Panc1 (cell line): ENCODE results near the gene AP3S2. TPM values are rescaled to one million over a fixed set of nuclear protein-coding genes. Genes with fewer than 3 reads are reported as not detected.

Experiments used
- ATAC-seq: fragments of 200-7000 bp; cut with Tn5 transposase; 2 replicates; pipeline ENCODE4 v1.9.1; 2020; ENCODE audit warnings: mild to moderate bottlenecking, moderate library complexity
- BruUV-seq: library from RNA; stranded (reverse); fragments of 400-500 nt; replicated peaks from 2 replicates; lab custom pipeline; 2021; lab: Mats Ljungman, UMichigan
- CTCF ChIA-PET: fragments of 300-600 bp; sonication (Branson Sonifier 250); formaldehyde crosslinking; loops from one replicate; lab custom pipeline; 2022; ENCODE audit warnings: antibody characterized with exemption; lab: Charles Lee
- POLR2A ChIA-PET: fragments of 300-600 bp; sonication (Branson Sonifier 250); formaldehyde crosslinking; loops from one replicate; lab custom pipeline; 2022; ENCODE audit warnings: antibody characterized with exemption; lab: Charles Lee
- DNase-seq: peaks from one replicate; pipeline ENCODE4 v3.0.0-alpha.2; 2010; ENCODE audit warnings: low read depth, low spot score
- H3K27ac ChIP-seq: 2 replicates; pipeline ENCODE4 v1.5.1; 2011; ENCODE audit warnings: mild to moderate bottlenecking, low read length, inconsistent platforms
- H3K27me3 ChIP-seq: fragments of 200-500 bp; sonication (Bioruptor generic); 2 replicates; pipeline ENCODE4 v1.6.0; 2014; ENCODE audit warnings: low read length, inconsistent platforms; ENCODE audit not compliant: control insufficient read depth, insufficient read depth
- H3K36me3 ChIP-seq: fragments of 200-500 bp; sonication (Bioruptor generic); 2 replicates; pipeline ENCODE4 v1.5.1; 2014; ENCODE audit warnings: inconsistent platforms, mild to moderate bottlenecking, low read length, moderate library complexity; ENCODE audit not compliant: control insufficient read depth, insufficient read depth
- H3K4me1 ChIP-seq: 2 replicates; pipeline ENCODE4 v1.5.1; 2011; ENCODE audit warnings: inconsistent platforms, mild to moderate bottlenecking, low read length, moderate library complexity; ENCODE audit not compliant: control insufficient read depth, insufficient read depth
- H3K4me3 ChIP-seq, 2 experiments: 2 replicates each; pipeline ENCODE4 v1.5.1; 2011 to 2012; ENCODE audit warnings: low read depth in 2 of 2, low read length in 2 of 2, mild to moderate bottlenecking in 2 of 2, inconsistent platforms in 1 of 2, moderate library complexity in 1 of 2
- H3K9me3 ChIP-seq: fragments of 200-500 bp; sonication (Bioruptor generic); 2 replicates; pipeline ENCODE4 v1.5.1; 2014; ENCODE audit warnings: low read depth, mild to moderate bottlenecking, inconsistent platforms, low read length, moderate library complexity; ENCODE audit not compliant: control insufficient read depth, insufficient read depth
- CTCF ChIP-seq: fragments of 450-650 bp; IDR thresholded peaks from 2 replicates; pipeline ENCODE4 v1.5.1; 2017; ENCODE audit warnings: mild to moderate bottlenecking
- POLR2AphosphoS5 ChIP-seq: IDR thresholded peaks from 2 replicates; pipeline ENCODE4 v1.6.1; 2012; ENCODE audit warnings: mild to moderate bottlenecking, low read depth, low read length, moderate library complexity
- SIN3A ChIP-seq: IDR thresholded peaks from 2 replicates; pipeline ENCODE4 v1.6.1; 2012; ENCODE audit warnings: low read depth, mild to moderate bottlenecking, low read length, moderate library complexity, borderline replicate concordance; ENCODE audit not compliant: insufficient read depth
- TCF7L2 ChIP-seq: IDR thresholded peaks from 2 replicates; pipeline ENCODE4 v1.6.1; 2011; ENCODE audit warnings: mild to moderate bottlenecking, low read depth, low read length, inconsistent platforms
- in situ Hi-C: cut with HindIII; loops from 2 replicates; pipeline ENCODE4 v1.10.0; 2016; ENCODE audit warnings: low sequenced_read_pairs, low pct_unique_long_range_greater_than_20kb
- intact Hi-C: fragments of 100-400 bp; cut with micrococcal nuclease; formaldehyde crosslinking; loops from one replicate; pipeline ENCODE4 v1.10.0; 2022; ENCODE audit not compliant: unreplicated experiment
- total RNA-seq: library from RNA; stranded (reverse); gene quantifications from one replicate; pipeline ENCODE4 v1.2.1, GENCODE V29; 2021; ENCODE audit not compliant: unreplicated experiment
- TF ChIP-seq, protein P1 (sequence below), 2 experiments: IDR thresholded peaks; 2 replicates each; pipeline ENCODE4 v1.6.1; 2011 to 2012; ENCODE audit warnings: low read depth in 2 of 2, control low read depth in 1 of 2, low read length in 1 of 2, mild to moderate bottlenecking in 1 of 2, moderate library complexity in 1 of 2; ENCODE audit not compliant: insufficient read depth in 1 of 2

The AP3S2 gene
- total RNA-seq, 1 experiment from 2014 or later = 24.6 TPM

DNA sequence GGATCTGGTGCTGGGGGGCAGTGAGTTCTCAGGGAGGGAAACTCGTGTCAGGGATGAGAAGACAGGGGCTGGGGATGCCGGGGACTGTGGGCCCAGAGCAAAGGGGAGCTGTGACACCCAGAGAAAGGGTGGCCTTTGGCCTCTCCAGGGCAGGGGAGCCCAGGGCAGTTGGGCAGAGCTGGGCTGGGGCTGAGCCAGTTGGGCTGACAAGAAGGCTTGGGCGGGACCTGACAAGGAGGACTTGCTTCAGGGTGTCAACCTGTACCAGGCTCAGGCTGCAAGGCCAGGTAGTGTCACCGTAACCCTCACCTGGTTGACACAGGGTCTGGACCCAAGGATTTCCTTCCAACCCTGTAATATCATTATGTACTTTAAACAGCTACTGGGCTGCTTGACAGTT lies 66.0 kb downstream of the AP3S2 start:
- no peaks in the 10 kb centered on the region for H3K9me3 ChIP-seq
- DNase-seq (no peak), ATAC-seq (peak; percentile 16)
- ChIA-PET POLR2A (interaction anchor here (0.6 kb wide), 1 partner anchor 10 kb away, joined by 5 read pairs; no protein-coding TSS in a partner anchor), CTCF (no interaction called here)
- H3K4me1 ChIP-seq = peaks cover 48% of the 10 kb centered on the region
- TF ChIP-seq TCF7L2 = no peak
- TF ChIP-seq SIN3A = no peak
- TF ChIP-seq, protein P1, sequence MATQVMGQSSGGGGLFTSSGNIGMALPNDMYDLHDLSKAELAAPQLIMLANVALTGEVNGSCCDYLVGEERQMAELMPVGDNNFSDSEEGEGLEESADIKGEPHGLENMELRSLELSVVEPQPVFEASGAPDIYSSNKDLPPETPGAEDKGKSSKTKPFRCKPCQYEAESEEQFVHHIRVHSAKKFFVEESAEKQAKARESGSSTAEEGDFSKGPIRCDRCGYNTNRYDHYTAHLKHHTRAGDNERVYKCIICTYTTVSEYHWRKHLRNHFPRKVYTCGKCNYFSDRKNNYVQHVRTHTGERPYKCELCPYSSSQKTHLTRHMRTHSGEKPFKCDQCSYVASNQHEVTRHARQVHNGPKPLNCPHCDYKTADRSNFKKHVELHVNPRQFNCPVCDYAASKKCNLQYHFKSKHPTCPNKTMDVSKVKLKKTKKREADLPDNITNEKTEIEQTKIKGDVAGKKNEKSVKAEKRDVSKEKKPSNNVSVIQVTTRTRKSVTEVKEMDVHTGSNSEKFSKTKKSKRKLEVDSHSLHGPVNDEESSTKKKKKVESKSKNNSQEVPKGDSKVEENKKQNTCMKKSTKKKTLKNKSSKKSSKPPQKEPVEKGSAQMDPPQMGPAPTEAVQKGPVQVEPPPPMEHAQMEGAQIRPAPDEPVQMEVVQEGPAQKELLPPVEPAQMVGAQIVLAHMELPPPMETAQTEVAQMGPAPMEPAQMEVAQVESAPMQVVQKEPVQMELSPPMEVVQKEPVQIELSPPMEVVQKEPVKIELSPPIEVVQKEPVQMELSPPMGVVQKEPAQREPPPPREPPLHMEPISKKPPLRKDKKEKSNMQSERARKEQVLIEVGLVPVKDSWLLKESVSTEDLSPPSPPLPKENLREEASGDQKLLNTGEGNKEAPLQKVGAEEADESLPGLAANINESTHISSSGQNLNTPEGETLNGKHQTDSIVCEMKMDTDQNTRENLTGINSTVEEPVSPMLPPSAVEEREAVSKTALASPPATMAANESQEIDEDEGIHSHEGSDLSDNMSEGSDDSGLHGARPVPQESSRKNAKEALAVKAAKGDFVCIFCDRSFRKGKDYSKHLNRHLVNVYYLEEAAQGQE (IDR thresholded peaks at IDR 0.05; ENCODE audit: insufficient read depth in 1 of 2, low read depth in 2 of 2, low read length in 1 of 2) = no peak
- no peak for TF ChIP-seq CTCF
- no peak for TF ChIP-seq POLR2AphosphoS5
- H3K27me3 ChIP-seq = no peaks in the 10 kb centered on the region
- no TSS peak for BruUV-seq
- H3K4me3 ChIP-seq = no peak overlapping the region
- peak overlapping the region; percentile 84 for H3K27ac ChIP-seq
- in situ Hi-C loops (no loop called here), intact Hi-C loops (no loop called here)
- H3K36me3 ChIP-seq = no peaks in the 10 kb centered on the region

DNA sequence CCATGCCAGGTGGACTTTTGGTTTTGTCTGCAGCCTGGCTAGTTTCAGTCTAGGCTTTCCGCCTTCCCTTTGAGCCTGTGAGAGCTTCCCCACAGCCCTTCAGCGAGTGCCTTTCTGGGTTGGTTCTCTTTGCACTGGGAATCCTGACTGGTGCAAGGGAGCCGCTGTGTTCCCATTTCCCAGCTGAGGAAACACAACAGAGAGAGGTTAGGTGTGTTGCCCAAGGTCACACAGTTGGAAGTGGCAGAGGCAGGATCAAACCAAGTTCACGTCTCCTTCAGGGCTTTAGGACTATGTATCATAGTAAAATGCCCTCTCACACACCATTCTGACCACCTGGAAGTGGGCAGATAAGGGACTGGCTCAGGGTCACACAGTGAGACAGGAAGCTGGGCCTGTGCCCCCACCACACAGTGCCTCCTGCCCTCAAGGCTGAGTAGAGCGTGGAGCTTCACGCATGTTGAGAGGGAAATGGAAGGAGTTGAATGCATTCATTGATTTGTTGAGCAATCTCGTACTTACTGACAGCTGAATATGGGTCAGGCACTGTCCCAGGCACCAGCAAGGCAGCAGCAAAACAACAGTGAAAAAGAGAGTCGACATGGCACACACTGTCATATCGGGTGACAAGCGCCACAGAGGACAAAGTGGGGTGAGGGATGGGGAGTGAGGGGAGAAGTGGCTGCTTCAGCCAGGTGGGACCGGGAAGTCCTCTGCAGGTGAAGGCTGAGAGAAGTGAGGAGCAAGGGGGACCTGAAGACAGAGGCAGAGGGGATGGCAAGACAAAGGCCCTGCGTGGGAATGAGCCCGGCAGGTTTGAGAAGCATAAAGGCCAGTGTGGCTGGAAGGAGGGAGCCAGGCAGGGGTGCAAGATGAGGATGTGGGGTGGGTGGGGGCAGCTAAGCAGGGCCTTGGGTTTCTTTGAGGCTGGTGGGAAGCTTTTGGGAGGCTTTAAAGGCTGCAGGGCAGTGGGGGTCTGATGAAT lies 66.8 kb downstream of the AP3S2 start:
- ChIA-PET POLR2A (interaction anchor here (0.7 kb wide), 1 partner anchor 176 kb away, joined by 4 read pairs; no protein-coding TSS in a partner anchor), CTCF (no interaction called here)
- no peak for TF ChIP-seq CTCF
- TF ChIP-seq SIN3A = no peak
- no peak for TF ChIP-seq POLR2AphosphoS5
- no peak for TF ChIP-seq TCF7L2
- TF ChIP-seq, protein P1 (IDR thresholded peaks at IDR 0.05; ENCODE audit: insufficient read depth in 1 of 2, low read depth in 2 of 2, low read length in 1 of 2) = no peak
- peak overlapping the region; percentile 0 for H3K27ac ChIP-seq
- no peaks in the 10 kb centered on the region for H3K9me3 ChIP-seq
- no peak overlapping the region for H3K4me3 ChIP-seq
- no peaks in the 10 kb centered on the region for H3K36me3 ChIP-seq
- ATAC-seq = no peak
- H3K27me3 ChIP-seq = no peaks in the 10 kb centered on the region
- intact Hi-C loops (no loop called here), in situ Hi-C loops (no loop called here)
- peaks cover 56% of the 10 kb centered on the region for H3K4me1 ChIP-seq
- no TSS peak for BruUV-seq
- no peak for DNase-seq
